Small intestine (tissue), 7 donors: ENCODE results near the gene SERHL2. TPM values are rescaled to one million over a fixed set of nuclear protein-coding genes. Genes with fewer than 3 reads are reported as not detected.
"Not testable (repeated sequence)": the region's sequence is repeated elsewhere in the genome, so short reads cannot be mapped to it uniquely, and the experiment has no call there.

ENCODE experiments used
- DNase-seq, 2 donors: peaks; one replicate each; pipeline versions ENCODE4 v3.0.0 to v3.0.0-alpha.2; 2013
- FAIRE-seq: peaks from 2 replicates; lab custom pipeline; 2012; peaks lifted over from hg19 to GRCh38; lab: Jason Lieb, UNC
- H3K27ac ChIP-seq, 3 donors: one replicate each; pipeline ENCODE4 v1.5.1; 2013; ENCODE audit warnings: low read length in 2 of 3, mild to moderate bottlenecking in 2 of 3, control low read depth in 1 of 3, inconsistent platforms in 1 of 3, low read depth in 1 of 3, moderate library complexity in 1 of 3
- H3K27me3 ChIP-seq, 3 donors: one replicate each; pipeline ENCODE4 v1.6.1; 2013; ENCODE audit warnings: low read length in 3 of 3, inconsistent platforms in 1 of 3; ENCODE audit not compliant: control insufficient read depth in 3 of 3, insufficient read depth in 3 of 3
- H3K36me3 ChIP-seq, 3 donors: one replicate each; pipeline ENCODE4 v1.6.1; 2013; ENCODE audit warnings: low read length in 3 of 3, inconsistent platforms in 1 of 3, low read depth in 1 of 3, mild to moderate bottlenecking in 1 of 3, moderate library complexity in 1 of 3; ENCODE audit not compliant: control insufficient read depth in 3 of 3, insufficient read depth in 2 of 3
- H3K4me1 ChIP-seq, 3 donors: one replicate each; pipeline ENCODE4 v1.6.1; 2013; ENCODE audit warnings: low read length in 2 of 3, inconsistent platforms in 1 of 3, low read depth in 1 of 3, mild to moderate bottlenecking in 1 of 3, moderate library complexity in 1 of 3; ENCODE audit not compliant: control insufficient read depth in 3 of 3, insufficient read depth in 2 of 3
- H3K4me3 ChIP-seq, 3 donors: one replicate each; pipeline ENCODE4 v1.5.1; 2013; ENCODE audit warnings: low read length in 3 of 3, control low read depth in 1 of 3, inconsistent platforms in 1 of 3, low read depth in 1 of 3, mild to moderate bottlenecking in 1 of 3, moderate library complexity in 1 of 3
- H3K9me3 ChIP-seq, 2 donors: one replicate each; pipeline ENCODE4 v1.6.1; 2013; ENCODE audit warnings: low read depth in 1 of 2, low read length in 1 of 2; ENCODE audit not compliant: control insufficient read depth in 2 of 2, insufficient read depth in 1 of 2
- WGBS, 3 donors: extraction: QIAGEN DNeasy Blood & Tissue Kit; methylation state at CpG; one replicate each; pipeline ENCODE4 v1.1.7; 2013; 5-methylcytosine and 5-hydroxymethylcytosine counted together
- polyA plus RNA-seq, 4 donors: library from polyadenylated mRNA; stranded (reverse) in 3 of 4; unstranded in 1 of 4; fragments of 200-250 nt in 3 of 4; fragments of 120-200 nt in 1 of 4; gene quantifications; one replicate each; pipeline versions ENCODE4 v1.2.1 to v1.2.3, GENCODE V29; 2013
- donor health status: healthy with polysubstance abuse.
- donor health status: control.
- donor health status: control.
- donor health status: Bipolar disorder and iron deficiency.
- donor health status: healthy.

The SERHL2 gene
- polyA plus RNA-seq, 4 donors = 0.89 to 4.1 (median 2.4) TPM

GRCh38 chr22:42571068-42571467 is 17.3 kb downstream of the SERHL2 start:
- not testable (repeated sequence) for FAIRE-seq, H3K4me1 ChIP-seq, H3K4me3 ChIP-seq, H3K27me3 ChIP-seq, DNase-seq, H3K27ac ChIP-seq, H3K9me3 ChIP-seq
- 89 to 97% (median 95%) methylated on average over 11 to 12 of the region's 12 CpGs for WGBS, 3 donors
- peaks cover 0 to 48% (median 5%) of the 10 kb centered on the region in 3 donors for H3K36me3 ChIP-seq

- DNase-seq, FAIRE-seq, H3K4me1 ChIP-seq, H3K27me3 ChIP-seq, H3K4me3 ChIP-seq, H3K9me3 ChIP-seq, H3K27ac ChIP-seq: not testable (repeated sequence)
- 70 to 91% methylated on average over 1 of the region's 1 CpG; no CpG with 5 or more reads in 1 of the 3 donors for whole genome bisulfite sequencing, 3 donors
- H3K36me3 ChIP-seq = peaks cover 0 to 67% (median 7%) of the 10 kb centered on the region in 3 donors
Measured at GRCh38 chr22:42574046-42574445, 20.3 kb downstream of the SERHL2 start.

- not testable (repeated sequence) for DNase-seq, H3K9me3 ChIP-seq, H3K27ac ChIP-seq, FAIRE-seq, H3K4me1 ChIP-seq, H3K27me3 ChIP-seq, H3K4me3 ChIP-seq
- WGBS, 3 donors = 89 to 93% (median 92%) methylated on average over 14 to 18 of the region's 21 CpGs
- H3K36me3 ChIP-seq = peaks cover 0 to 64% (median 7%) of the 10 kb centered on the region in 3 donors
Measured at GRCh38 chr22:42574468-42574867, 20.7 kb downstream of the SERHL2 start.

GRCh38 chr22:42575996-42576574 is 22.3 kb downstream of the SERHL2 start:
- not testable (repeated sequence) for FAIRE-seq, DNase-seq, H3K4me1 ChIP-seq, H3K27ac ChIP-seq, H3K9me3 ChIP-seq, H3K27me3 ChIP-seq, H3K4me3 ChIP-seq
- peaks cover 0 to 57% (median 7%) of the 10 kb centered on the region in 3 donors for H3K36me3 ChIP-seq
- 92 to 93% (median 93%) methylated on average over 14 to 28 of the region's 30 CpGs for WGBS, 3 donors

GRCh38 chr22:42577141-42577540 is 23.4 kb downstream of the SERHL2 start:
- peaks cover 0 to 51% (median 7%) of the 10 kb centered on the region in 3 donors for H3K36me3 ChIP-seq
- not testable (repeated sequence) for FAIRE-seq, H3K9me3 ChIP-seq, H3K27ac ChIP-seq, DNase-seq, H3K4me3 ChIP-seq, H3K4me1 ChIP-seq, H3K27me3 ChIP-seq
- 89 to 97% (median 93%) methylated on average over 7 to 8 of the region's 9 CpGs for WGBS, 3 donors

- Histone ChIP-seq H3K27me3 (no peaks in the 10 kb centered on the region), H3K27ac (no peak overlapping the region), H3K4me3 (no peak overlapping the region), H3K4me1 (peaks cover 0 to 3% (median 0%) of the 10 kb centered on the region in 3 donors), H3K9me3 (no peaks in the 10 kb centered on the region), H3K36me3 (peaks cover 0 to 52% (median 7%) of the 10 kb centered on the region in 3 donors)
- 88 to 93% (median 92%) methylated on average over 15 of the region's 15 CpGs for WGBS, 3 donors
- no peak for DNase-seq
- FAIRE-seq = no peak
Measured at GRCh38 chr22:42577623-42578240, 24.0 kb downstream of the SERHL2 start.

GRCh38 chr22:42580040-42580439 is 26.3 kb downstream of the SERHL2 start:
- not testable (repeated sequence) for H3K4me1 ChIP-seq, H3K9me3 ChIP-seq, H3K27me3 ChIP-seq, H3K27ac ChIP-seq, FAIRE-seq, DNase-seq, H3K4me3 ChIP-seq
- WGBS, 3 donors = 82 to 89% (median 87%) methylated on average over 3 of the region's 4 CpGs
- H3K36me3 ChIP-seq = peaks cover 2 to 56% (median 4%) of the 10 kb centered on the region in 3 donors

GRCh38 chr22:42581194-42581761 is 27.5 kb downstream of the SERHL2 start:
- not testable (repeated sequence) for H3K27ac ChIP-seq

More at GRCh38 chr22:42581194-42581761, 27.5 kb downstream of the SERHL2 start:
- not testable (repeated sequence) for DNase-seq, H3K27me3 ChIP-seq, H3K9me3 ChIP-seq, H3K4me1 ChIP-seq, FAIRE-seq
- peak overlapping the region; percentile 55 to 84 (median 57) for H3K4me3 ChIP-seq
- peaks cover 4 to 63% (median 6%) of the 10 kb centered on the region in 3 donors for H3K36me3 ChIP-seq
- WGBS, 3 donors = 0 to 2% (median 1%) methylated on average over 6 to 12 of the region's 22 CpGs
